ENCODE data around the gene DOCK2. TPM values are rescaled to one million over a fixed set of nuclear protein-coding genes. Genes with fewer than 3 reads are reported as not detected.

DOCK2 gene
- total RNA-seq, 1 donor from 2014 or later: 0.77 TPM

DNA sequence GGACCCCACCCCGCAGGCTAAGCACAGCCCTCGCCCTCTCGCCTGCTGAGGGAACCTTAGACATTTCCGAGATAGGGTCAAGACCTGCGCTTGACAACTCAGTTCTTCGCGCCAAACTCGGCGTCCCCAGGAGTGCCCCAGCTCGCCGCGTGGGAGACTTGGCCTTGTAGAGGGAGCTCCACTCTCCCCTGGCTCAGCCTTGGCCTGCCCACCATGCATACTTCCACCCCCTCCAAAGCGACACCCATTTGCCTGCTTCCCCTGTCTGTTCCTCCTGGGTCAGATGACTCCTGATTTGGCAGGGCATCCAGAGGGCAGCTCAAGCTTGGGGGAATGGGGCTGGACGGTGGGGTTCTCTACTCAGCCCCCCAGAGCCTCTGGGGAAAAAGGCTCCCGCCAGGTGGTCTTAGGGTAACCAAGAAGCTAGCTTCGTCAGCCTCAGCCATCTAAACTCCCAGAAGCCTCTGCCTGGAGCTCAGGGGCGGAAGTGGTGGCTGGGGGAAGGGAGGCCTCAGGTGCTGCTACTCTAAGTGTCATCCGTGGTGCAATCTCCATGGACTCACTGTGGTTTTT lies 560 bp downstream of the DOCK2 start:
- DNase-seq (ENCODE audit: low read depth, low spot score): no peak
- TF ChIP-seq, protein P1, sequence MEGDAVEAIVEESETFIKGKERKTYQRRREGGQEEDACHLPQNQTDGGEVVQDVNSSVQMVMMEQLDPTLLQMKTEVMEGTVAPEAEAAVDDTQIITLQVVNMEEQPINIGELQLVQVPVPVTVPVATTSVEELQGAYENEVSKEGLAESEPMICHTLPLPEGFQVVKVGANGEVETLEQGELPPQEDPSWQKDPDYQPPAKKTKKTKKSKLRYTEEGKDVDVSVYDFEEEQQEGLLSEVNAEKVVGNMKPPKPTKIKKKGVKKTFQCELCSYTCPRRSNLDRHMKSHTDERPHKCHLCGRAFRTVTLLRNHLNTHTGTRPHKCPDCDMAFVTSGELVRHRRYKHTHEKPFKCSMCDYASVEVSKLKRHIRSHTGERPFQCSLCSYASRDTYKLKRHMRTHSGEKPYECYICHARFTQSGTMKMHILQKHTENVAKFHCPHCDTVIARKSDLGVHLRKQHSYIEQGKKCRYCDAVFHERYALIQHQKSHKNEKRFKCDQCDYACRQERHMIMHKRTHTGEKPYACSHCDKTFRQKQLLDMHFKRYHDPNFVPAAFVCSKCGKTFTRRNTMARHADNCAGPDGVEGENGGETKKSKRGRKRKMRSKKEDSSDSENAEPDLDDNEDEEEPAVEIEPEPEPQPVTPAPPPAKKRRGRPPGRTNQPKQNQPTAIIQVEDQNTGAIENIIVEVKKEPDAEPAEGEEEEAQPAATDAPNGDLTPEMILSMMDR (conservative IDR thresholded peaks at IDR 0.05): no peak
- Mint-ChIP-seq H3K4me3 (no peak overlapping the region), H3K27ac (ENCODE audit: unreplicated experiment) (no peak overlapping the region), H3K36me3 (ENCODE audit: low read depth) (no peaks in the 10 kb centered on the region), H3K4me1 (peaks cover 3% of the 10 kb centered on the region), H3K9me3 (peaks cover 16% of the 10 kb centered on the region), H3K27me3 (ENCODE audit: low read depth) (peaks cover 23% of the 10 kb centered on the region)

DNA sequence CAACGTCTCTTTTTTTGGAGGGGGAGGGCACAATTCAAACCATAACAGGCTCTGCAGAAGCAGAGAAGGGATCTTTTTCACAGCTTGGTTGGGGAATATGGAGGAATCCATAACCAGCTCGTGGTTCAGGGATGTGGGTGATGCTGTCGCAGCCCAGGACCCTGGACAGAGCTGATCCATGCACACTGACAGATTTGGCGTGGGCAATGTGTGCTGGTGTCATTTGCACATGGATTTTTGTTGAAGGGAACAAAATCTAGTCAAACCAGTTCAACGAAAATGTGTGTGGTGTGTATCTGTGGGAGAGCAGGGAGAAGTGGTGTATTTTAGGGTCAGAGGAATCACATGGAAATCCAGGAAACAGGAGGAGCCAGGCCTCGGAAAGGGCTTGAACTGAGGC lies 4.2 kb downstream of the DOCK2 start:
- TF ChIP-seq, protein P1 (conservative IDR thresholded peaks at IDR 0.05): no peak
- no peak for DNase-seq (ENCODE audit: low read depth, low spot score)
- H3K36me3 Mint-ChIP-seq (ENCODE audit: low read depth): no peaks in the 10 kb centered on the region
- no peak overlapping the region for H3K4me3 Mint-ChIP-seq
- peaks cover 12% of the 10 kb centered on the region for H3K9me3 Mint-ChIP-seq
- no peak overlapping the region for H3K27ac Mint-ChIP-seq (ENCODE audit: unreplicated experiment)
- peaks cover 3% of the 10 kb centered on the region for H3K4me1 Mint-ChIP-seq
- peaks cover 18% of the 10 kb centered on the region for H3K27me3 Mint-ChIP-seq (ENCODE audit: low read depth)

DNA sequence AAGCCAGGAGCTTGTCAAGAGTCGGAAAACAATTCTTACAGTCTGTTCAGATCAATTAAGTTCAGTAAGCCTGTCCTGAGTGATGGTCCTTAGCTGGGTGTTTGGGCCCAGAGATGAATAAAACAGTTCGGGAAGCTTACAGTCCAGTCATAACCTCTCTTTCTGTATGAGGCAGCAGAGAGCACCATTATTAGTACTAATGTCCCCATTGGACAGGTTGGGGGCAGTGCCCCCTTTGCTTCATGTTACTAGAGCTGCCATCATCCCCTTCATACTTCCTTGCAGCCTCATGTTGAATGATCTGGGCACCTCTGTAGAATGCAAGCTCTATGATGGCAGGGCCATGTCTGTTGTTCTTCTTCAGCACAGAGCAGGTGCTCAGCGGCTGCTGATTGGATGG lies 9.8 kb downstream of the DOCK2 start:
- H3K9me3 Mint-ChIP-seq: no peaks in the 10 kb centered on the region
- H3K4me1 Mint-ChIP-seq: peaks cover 28% of the 10 kb centered on the region
- no peaks in the 10 kb centered on the region for H3K27me3 Mint-ChIP-seq (ENCODE audit: low read depth)
- DNase-seq (ENCODE audit: low read depth, low spot score): no peak
- H3K36me3 Mint-ChIP-seq (ENCODE audit: low read depth): no peaks in the 10 kb centered on the region
- TF ChIP-seq, protein P1 (conservative IDR thresholded peaks at IDR 0.05): no peak
- no peak overlapping the region for H3K4me3 Mint-ChIP-seq
- no peak overlapping the region for H3K27ac Mint-ChIP-seq (ENCODE audit: unreplicated experiment)

- no peaks in the 10 kb centered on the region for H3K36me3 Mint-ChIP-seq (ENCODE audit: low read depth)
- no peaks in the 10 kb centered on the region for H3K9me3 Mint-ChIP-seq
- H3K4me3 Mint-ChIP-seq: no peak overlapping the region
- H3K27me3 Mint-ChIP-seq (ENCODE audit: low read depth): no peaks in the 10 kb centered on the region
- TF ChIP-seq, protein P1 (conservative IDR thresholded peaks at IDR 0.05): no peak
- H3K4me1 Mint-ChIP-seq: peaks cover 28% of the 10 kb centered on the region
- no peak for DNase-seq (ENCODE audit: low read depth, low spot score)
- no peak overlapping the region for H3K27ac Mint-ChIP-seq (ENCODE audit: unreplicated experiment)
Measured at GRCh38 chr5:169647566-169647965, 10.5 kb downstream of the DOCK2 start.

DNA sequence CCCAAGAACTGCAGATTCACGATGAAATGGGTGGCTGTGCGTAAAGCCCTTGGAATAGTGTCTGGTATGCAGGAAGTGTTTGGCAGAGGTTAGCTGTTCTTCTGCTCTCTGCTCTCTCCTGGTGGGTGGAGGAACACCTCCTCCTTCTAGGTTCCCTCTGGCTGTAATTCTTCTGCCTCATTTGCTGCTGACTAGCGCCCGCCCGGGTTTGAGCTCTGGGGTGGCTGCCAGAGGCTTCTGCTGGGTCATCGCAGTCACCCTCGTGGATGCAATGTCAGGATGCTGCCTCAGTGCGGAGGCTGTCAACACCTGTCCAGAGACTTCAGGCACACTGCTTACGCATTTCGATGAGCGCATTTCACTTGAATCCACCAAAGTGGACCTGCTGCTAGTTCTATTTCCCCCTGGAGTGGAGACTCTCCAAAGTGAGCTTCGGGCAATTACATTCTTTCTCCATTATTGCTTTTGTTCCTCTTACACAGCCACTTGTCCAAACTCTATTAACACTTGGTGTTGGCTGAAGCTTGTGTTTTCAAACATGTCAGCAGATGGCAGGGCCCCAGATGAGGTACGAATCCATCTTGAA lies 11.7 kb downstream of the DOCK2 start:
- no peak overlapping the region for H3K4me3 Mint-ChIP-seq
- H3K9me3 Mint-ChIP-seq: no peaks in the 10 kb centered on the region
- no peak for DNase-seq (ENCODE audit: low read depth, low spot score)
- peak overlapping the region; percentile 81 for H3K27ac Mint-ChIP-seq (ENCODE audit: unreplicated experiment)
- H3K27me3 Mint-ChIP-seq (ENCODE audit: low read depth): no peaks in the 10 kb centered on the region
- no peaks in the 10 kb centered on the region for H3K36me3 Mint-ChIP-seq (ENCODE audit: low read depth)
- TF ChIP-seq, protein P1 (conservative IDR thresholded peaks at IDR 0.05): no peak
- H3K4me1 Mint-ChIP-seq: peaks cover 28% of the 10 kb centered on the region
